Prostate gland (tissue), 2 donors: ENCODE measurements around the gene FIBIN. TPM values are rescaled to one million over a fixed set of nuclear protein-coding genes. Genes with fewer than 3 reads are reported as not detected.
"Not testable (repeated sequence)": the region's sequence is repeated elsewhere in the genome, so short reads cannot be mapped to it uniquely, and the experiment has no call there.

ENCODE experiments used
- DNase-seq: peaks from one replicate; pipeline ENCODE4 v3.0.0-alpha.2; 2019; ENCODE audit warnings: low spot score
- H3K27ac ChIP-seq, 2 donors: fragments of 200-600 bp; sonication (generic); 2 replicates each; pipeline ENCODE4 v1.5.1; 2017 to 2019
- H3K27me3 ChIP-seq: fragments of 200-600 bp; sonication (generic); replicated peaks from 2 replicates; pipeline ENCODE4 v1.5.1; 2019; ENCODE audit not compliant: insufficient read depth
- H3K36me3 ChIP-seq, 2 donors: fragments of 200-600 bp; sonication (generic); 1 replicate in 1 of 2; 2 replicates in 1 of 2; pipeline versions ENCODE4 v1.5.1 to v1.8.1; 2017 to 2019
- H3K4me1 ChIP-seq: fragments of 200-600 bp; sonication (generic); replicated peaks from 2 replicates; pipeline ENCODE4 v1.5.1; 2019
- H3K4me3 ChIP-seq, 2 donors: fragments of 200-600 bp; sonication (generic); 2 replicates each; pipeline ENCODE4 v1.5.1; 2017 to 2019
- H3K9me3 ChIP-seq: fragments of 200-600 bp; sonication (generic); 2 replicates; pipeline ENCODE4 v1.5.1; 2017
- POLR2A ChIP-seq: fragments of 450-650 bp; IDR thresholded peaks from one replicate; pipeline ENCODE4 v1.6.1; 2016; ENCODE audit warnings: antibody characterized with exemption, mild to moderate bottlenecking
- POLR2AphosphoS5 ChIP-seq: sonication (generic); formaldehyde crosslinking; IDR thresholded peaks from one replicate; pipeline ENCODE4 v1.6.1; 2017; ENCODE audit warnings: antibody characterized with exemption
- WGBS: methylation state at CpG from one replicate; pipeline ENCODE4 v1.1.5; 2018; 5-methylcytosine and 5-hydroxymethylcytosine counted together
- intact Hi-C: fragments of 100-400 bp; cut with DNase I; formaldehyde crosslinking; loops from one replicate; pipeline ENCODE4 v1.14.2; 2022
- total RNA-seq, 2 donors: library from RNA; depleted of rRNA; stranded (reverse); fragments of >200 nt; gene quantifications; one replicate each; pipeline ENCODE4 v1.1.0, GENCODE V29; 2016
- TF ChIP-seq, protein P1 (sequence below), 4 experiments: fragments of 200-600 bp in 2 of 4; fragments of 450-650 bp in 2 of 4; sonication (generic) in 2 of 4; IDR thresholded peaks; 1 replicate in 3 of 4; 2 replicates in 1 of 4; pipeline ENCODE4 v1.5.1; 2016 to 2019; ENCODE audit warnings: antibody characterized with exemption in 4 of 4, mild to moderate bottlenecking in 2 of 4, moderate library complexity in 2 of 4

The FIBIN gene
- total RNA-seq, 2 donors from 2014 or later, result 5.7 to 13.4 TPM

DNA sequence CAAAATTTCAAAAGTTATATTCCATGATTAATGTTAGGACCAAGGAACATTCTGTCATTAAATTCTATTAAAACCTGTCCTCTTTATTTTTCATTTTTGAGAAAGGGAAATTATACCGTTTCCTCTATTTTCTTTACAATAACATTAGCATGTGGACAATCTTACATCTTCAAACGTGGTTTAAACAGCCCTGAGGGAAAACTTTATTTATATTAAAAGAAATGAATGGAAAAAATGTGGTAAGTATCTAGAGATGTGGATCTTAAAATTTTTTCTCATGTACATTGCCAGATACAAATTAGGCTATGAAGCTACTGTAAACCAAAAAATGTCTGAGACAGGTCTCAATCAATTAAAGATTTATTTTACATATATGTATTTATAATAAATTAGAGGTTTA is 18.9 kb upstream of the FIBIN start:
- intact Hi-C loops, result no loop called here
- DNase-seq, result no peak
- H3K27ac ChIP-seq, result no peak overlapping the region
- H3K27me3 ChIP-seq, result no peaks in the 10 kb centered on the region
- no peaks in the 10 kb centered on the region for H3K9me3 ChIP-seq
- H3K36me3 ChIP-seq, result no peaks in the 10 kb centered on the region
- TF ChIP-seq POLR2A, result no peak
- TF ChIP-seq POLR2AphosphoS5, result no peak
- TF ChIP-seq, protein P1, sequence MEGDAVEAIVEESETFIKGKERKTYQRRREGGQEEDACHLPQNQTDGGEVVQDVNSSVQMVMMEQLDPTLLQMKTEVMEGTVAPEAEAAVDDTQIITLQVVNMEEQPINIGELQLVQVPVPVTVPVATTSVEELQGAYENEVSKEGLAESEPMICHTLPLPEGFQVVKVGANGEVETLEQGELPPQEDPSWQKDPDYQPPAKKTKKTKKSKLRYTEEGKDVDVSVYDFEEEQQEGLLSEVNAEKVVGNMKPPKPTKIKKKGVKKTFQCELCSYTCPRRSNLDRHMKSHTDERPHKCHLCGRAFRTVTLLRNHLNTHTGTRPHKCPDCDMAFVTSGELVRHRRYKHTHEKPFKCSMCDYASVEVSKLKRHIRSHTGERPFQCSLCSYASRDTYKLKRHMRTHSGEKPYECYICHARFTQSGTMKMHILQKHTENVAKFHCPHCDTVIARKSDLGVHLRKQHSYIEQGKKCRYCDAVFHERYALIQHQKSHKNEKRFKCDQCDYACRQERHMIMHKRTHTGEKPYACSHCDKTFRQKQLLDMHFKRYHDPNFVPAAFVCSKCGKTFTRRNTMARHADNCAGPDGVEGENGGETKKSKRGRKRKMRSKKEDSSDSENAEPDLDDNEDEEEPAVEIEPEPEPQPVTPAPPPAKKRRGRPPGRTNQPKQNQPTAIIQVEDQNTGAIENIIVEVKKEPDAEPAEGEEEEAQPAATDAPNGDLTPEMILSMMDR (IDR thresholded peaks at IDR 0.05), result no peak
- no peaks in the 10 kb centered on the region for H3K4me1 ChIP-seq
- 27% methylated on average over 2 of the region's 2 CpGs for WGBS
- H3K4me3 ChIP-seq, result no peak overlapping the region

DNA sequence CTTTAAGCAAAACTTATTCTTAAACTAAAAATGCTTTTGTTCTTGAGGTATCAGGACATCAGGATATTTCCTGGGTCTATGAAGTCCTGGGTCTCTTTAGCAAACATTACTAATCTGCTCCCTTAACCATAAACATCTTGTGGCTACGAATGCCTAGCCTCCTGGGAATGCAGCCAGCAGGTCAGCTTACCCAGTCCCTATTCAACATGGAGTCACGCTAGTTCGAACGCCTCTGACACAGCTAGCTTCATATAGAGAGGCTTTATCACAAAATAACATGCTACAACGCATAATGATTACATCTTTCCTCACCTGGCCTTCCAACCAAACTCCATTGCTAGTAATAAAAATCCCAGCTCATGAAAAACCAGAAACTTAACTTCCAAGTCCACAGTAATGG is 17.5 kb upstream of the FIBIN start:
- intact Hi-C loops, result no loop called here
- H3K27ac ChIP-seq, result no peak overlapping the region
- no peak overlapping the region for H3K4me3 ChIP-seq
- no peak for TF ChIP-seq POLR2A
- TF ChIP-seq, protein P1 (IDR thresholded peaks at IDR 0.05), result no peak
- no peak for TF ChIP-seq POLR2AphosphoS5
- no peaks in the 10 kb centered on the region for H3K9me3 ChIP-seq
- no peaks in the 10 kb centered on the region for H3K27me3 ChIP-seq
- H3K4me1 ChIP-seq, result no peaks in the 10 kb centered on the region
- H3K36me3 ChIP-seq, result no peaks in the 10 kb centered on the region
- no peak for DNase-seq
- WGBS, result 57% methylated on average over 5 of the region's 5 CpGs

DNA sequence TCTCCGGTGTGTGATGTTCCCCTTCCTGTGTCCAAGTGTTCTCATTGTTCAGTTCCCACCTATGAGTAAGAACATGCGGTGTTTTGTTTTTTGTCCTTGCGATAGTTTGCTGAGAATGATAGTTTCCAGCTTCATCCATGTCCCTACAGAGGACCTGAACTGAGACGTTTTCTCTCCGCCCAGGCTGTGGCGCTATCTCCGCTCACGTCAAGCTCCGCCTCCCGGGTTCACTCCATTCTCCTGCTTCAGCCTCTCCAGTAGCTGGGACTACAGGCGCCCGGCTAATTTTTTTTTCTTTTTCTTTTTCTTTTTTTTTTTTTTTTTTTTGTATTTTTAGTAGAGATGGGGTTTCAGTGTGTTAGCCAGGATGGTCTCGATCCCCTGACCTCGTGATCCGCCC is 16.7 kb upstream of the FIBIN start:
- H3K4me1 ChIP-seq, H3K36me3 ChIP-seq, H3K9me3 ChIP-seq, DNase-seq, H3K4me3 ChIP-seq, intact Hi-C loops, H3K27ac ChIP-seq, H3K27me3 ChIP-seq: not testable (repeated sequence)
- 92% methylated on average over 15 of the region's 15 CpGs for WGBS

DNA sequence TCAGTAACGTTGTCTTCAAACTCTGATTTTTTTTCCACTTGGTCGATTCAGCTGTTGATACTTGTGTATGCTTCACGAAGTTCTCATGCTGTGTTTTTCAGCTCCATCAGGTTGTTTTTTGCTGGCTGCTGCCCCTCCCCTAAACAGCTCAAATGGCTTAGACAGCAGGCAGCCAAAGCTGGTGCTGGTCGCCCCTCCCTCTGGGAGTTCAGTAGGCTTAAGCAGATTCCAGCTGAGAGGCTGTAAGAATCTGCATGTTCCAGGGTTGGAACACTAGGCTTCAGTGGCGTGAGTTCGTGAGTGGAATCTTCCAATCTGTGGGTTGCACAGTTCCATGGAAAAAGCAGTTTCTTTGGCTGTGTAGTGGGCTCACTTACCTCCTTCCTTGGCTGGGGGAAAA is 10.3 kb upstream of the FIBIN start:
- intact Hi-C loops, result no loop called here
- TF ChIP-seq, protein P1 (IDR thresholded peaks at IDR 0.05), result no peak
- TF ChIP-seq POLR2A (no peak), POLR2AphosphoS5 (no peak)
- DNase-seq, result no peak
- Histone ChIP-seq H3K9me3 (no peaks in the 10 kb centered on the region), H3K27me3 (no peaks in the 10 kb centered on the region), H3K4me1 (no peaks in the 10 kb centered on the region), H3K36me3 (no peaks in the 10 kb centered on the region), H3K27ac (no peak overlapping the region), H3K4me3 (no peak overlapping the region)
- 86% methylated on average over 6 of the region's 6 CpGs for WGBS

DNA sequence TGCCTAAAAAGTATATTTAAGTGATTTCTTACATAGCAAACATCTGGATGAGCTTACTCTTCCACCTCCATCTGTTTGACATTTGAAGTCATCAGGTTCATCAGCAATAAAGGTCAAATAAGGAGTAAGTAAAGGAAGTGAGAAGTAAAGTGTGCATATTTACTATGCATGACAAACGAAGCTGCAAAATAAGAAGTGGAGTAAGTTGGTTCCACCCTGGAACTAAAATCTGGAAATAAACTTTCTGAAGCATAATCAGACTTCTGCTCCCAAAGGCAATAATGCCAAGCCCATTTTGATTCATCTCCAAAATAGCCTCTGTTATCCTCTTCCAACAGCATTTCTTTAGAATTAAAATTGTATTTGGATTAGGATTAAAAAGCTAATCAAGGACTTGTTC is 8.4 kb upstream of the FIBIN start:
- no peak for TF ChIP-seq POLR2AphosphoS5
- TF ChIP-seq POLR2A, result no peak
- TF ChIP-seq, protein P1 (IDR thresholded peaks at IDR 0.05), result no peak
- WGBS, result 15% methylated on average over 1 of the region's 1 CpG
- no peak overlapping the region for H3K27ac ChIP-seq
- intact Hi-C loops, result no loop called here
- no peak for DNase-seq
- H3K4me3 ChIP-seq, result no peak overlapping the region
- no peaks in the 10 kb centered on the region for H3K9me3 ChIP-seq
- no peaks in the 10 kb centered on the region for H3K27me3 ChIP-seq
- H3K36me3 ChIP-seq, result no peaks in the 10 kb centered on the region
- no peaks in the 10 kb centered on the region for H3K4me1 ChIP-seq
